ENCODE data around the gene ZNF615. TPM values are rescaled to one million over a fixed set of nuclear protein-coding genes. Genes with fewer than 3 reads are reported as not detected.
"Not testable (repeated sequence)": the region's sequence is repeated elsewhere in the genome, so short reads cannot be mapped to it uniquely, and the experiment has no call there.

ZNF615 gene
- total RNA-seq, 1 experiment from 2014 or later: 11.3 TPM

DNA sequence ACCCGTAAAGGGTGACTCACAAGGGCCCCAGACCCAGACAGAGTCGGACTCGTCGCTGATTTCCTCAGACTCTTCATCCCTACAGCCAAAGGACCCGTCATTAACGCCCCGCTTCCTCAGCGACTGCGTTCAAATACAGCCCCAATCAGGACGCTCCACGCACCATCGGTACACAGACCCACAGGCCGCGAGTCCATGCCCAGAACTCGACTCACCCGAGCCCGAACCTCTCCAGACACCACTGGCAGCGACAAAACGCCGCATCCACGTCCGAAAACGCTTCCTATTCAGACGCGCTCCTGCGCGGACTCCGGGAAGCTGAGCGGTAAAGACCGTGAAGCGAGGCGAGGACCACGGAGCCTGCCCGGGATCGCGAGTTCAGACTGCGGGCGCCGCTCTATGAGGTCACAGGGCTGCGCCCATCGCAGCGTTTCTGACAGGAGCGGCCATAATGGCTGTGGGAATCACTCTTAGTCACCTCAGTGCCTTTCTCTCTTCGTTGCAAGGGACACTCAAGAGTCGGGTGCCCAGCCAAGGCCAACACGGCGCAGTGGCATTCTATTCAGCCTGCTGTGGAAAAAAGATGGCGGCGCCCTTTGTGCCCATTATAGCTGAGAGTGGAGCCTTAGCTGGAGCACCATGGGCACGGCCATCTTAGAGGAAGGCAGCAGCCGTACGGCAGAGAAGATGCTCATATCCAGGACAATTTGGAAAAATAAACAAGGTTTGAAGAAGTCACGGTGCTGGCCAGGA, 20.2 kb upstream of the ZNF615 start, which contains the start of gene ZNF614:
TSS of gene ZNF614 (minus strand) at position 353 of the 753 bp plus-strand sequence. CDS start 2,634 bp downstream, outside the sequence.
- TF ChIP-seq, protein P1, sequence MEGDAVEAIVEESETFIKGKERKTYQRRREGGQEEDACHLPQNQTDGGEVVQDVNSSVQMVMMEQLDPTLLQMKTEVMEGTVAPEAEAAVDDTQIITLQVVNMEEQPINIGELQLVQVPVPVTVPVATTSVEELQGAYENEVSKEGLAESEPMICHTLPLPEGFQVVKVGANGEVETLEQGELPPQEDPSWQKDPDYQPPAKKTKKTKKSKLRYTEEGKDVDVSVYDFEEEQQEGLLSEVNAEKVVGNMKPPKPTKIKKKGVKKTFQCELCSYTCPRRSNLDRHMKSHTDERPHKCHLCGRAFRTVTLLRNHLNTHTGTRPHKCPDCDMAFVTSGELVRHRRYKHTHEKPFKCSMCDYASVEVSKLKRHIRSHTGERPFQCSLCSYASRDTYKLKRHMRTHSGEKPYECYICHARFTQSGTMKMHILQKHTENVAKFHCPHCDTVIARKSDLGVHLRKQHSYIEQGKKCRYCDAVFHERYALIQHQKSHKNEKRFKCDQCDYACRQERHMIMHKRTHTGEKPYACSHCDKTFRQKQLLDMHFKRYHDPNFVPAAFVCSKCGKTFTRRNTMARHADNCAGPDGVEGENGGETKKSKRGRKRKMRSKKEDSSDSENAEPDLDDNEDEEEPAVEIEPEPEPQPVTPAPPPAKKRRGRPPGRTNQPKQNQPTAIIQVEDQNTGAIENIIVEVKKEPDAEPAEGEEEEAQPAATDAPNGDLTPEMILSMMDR (conservative IDR thresholded peaks at IDR 0.05): no peak
- peak within 1 kb of the TSS; percentile 97 to 99 (median 99) for H3K27ac Mint-ChIP-seq
- peaks cover 5% of the 10 kb centered on the region for H3K9me3 ChIP-seq (ENCODE audit: control insufficient read depth, low read depth, low read length)

DNA sequence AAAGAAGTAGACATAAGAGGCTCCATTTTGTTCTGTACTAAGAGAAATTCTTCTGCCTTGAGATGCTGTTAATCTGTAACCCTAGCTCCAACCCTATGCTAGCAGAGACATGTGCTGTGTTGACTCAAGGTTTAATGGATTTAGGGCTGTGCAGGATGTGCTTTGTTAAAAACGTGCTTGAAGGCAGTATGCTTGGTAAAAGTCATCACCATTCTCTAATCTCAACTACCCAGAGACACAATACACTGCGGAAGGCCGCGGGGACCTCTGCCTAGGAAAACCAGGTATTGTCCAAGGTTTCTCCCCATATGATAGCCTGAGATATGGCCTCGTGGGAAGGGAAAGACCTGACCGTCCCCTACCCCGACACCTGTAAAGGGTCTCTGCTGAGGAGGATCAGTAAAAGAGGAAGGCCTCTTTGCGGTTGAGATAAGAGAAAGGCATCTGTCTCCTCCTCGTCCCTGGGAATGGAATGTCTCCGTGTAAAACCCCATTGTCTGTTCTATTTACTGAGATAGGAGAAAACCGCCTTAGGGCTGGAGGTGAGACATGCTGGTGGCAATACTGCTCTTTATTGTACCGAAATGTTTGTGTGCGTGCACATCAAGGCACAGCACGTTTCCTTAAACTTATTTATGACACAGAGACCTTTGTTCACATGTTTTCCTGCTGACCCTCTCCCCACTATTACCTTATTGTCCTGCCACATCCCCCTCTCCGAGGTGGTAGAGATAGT, 18.4 kb upstream of the ZNF615 start:
- H2BK120ac ChIP-seq (ENCODE audit: low read depth, low read length, poor library complexity, severe bottlenecking); H4K20me1 ChIP-seq (ENCODE audit: control insufficient read depth, insufficient read depth, insufficient read length); H3K4me2 ChIP-seq (ENCODE audit: insufficient read depth, insufficient read length, low read length); H3K27me3 Mint-ChIP-seq (ENCODE audit: low read depth); H3K79me2 ChIP-seq (ENCODE audit: insufficient read depth, low read length); H3K4ac ChIP-seq (ENCODE audit: low read depth, low read length); H2BK20ac ChIP-seq (ENCODE audit: low read depth, low read length, poor library complexity, severe bottlenecking); H2BK15ac ChIP-seq (ENCODE audit: low read depth, low read length); H4K91ac ChIP-seq (ENCODE audit: insufficient read length, low read depth, low read length); H2AFZ ChIP-seq (ENCODE audit: low read length); H3T11ph ChIP-seq (ENCODE audit: low read length); DNase-seq; H3K27ac ChIP-seq (ENCODE audit: insufficient read length, low read depth, low read length); H4K5ac ChIP-seq (ENCODE audit: insufficient read length, low read depth, low read length); H3K56ac ChIP-seq (ENCODE audit: insufficient read length, low read depth, low read length); H3K79me1 ChIP-seq (ENCODE audit: insufficient read depth, low read depth, low read length, poor library complexity, severe bottlenecking); H2BK12ac ChIP-seq (ENCODE audit: insufficient read length, low read depth, low read length); H3K4me1 ChIP-seq (ENCODE audit: insufficient read depth, low read length); H3K14ac ChIP-seq (ENCODE audit: insufficient read depth, low read length); H4K8ac ChIP-seq (replicated peaks; ENCODE audit: insufficient read length, low read depth, low read length); H2AK5ac ChIP-seq (ENCODE audit: insufficient read length, low read length); H3K18ac ChIP-seq (ENCODE audit: insufficient read length, low read depth, low read length); H2BK5ac ChIP-seq (ENCODE audit: insufficient read length, low read length); H3K23ac ChIP-seq (ENCODE audit: insufficient read length, low read depth, low read length); H3K9ac ChIP-seq (ENCODE audit: extremely low read depth, insufficient read length, low read length); H3K23me2 ChIP-seq (ENCODE audit: insufficient read length, low read depth, low read length, poor library complexity, severe bottlenecking); H3K27me3 ChIP-seq (ENCODE audit: insufficient read depth, low read length); H3K9me3 ChIP-seq (ENCODE audit: control insufficient read depth, low read depth, low read length): not testable (repeated sequence)
- WGBS (ENCODE audit: extremely low coverage, insufficient read length, low lambda C conversion rate): no CpG with 5 or more reads among the region's 15 CpGs
- Mint-ChIP-seq H3K4me1 (peaks cover 15% of the 10 kb centered on the region in 2 experiments), H3K27ac (peak overlapping the region in 1 of 3 experiments; percentile 59; a peak in 2 of 7 replicates), H3K4me3 (peak overlapping the region; percentile 98 to 99; a peak in 4 of 5 replicates), H3K36me3 (ENCODE audit: insufficient read depth in 1 of 3, low read depth in 3 of 3) (peaks cover 57 to 73% (median 60%) of the 10 kb centered on the region in 3 experiments), H3K9me3 (peaks cover 17 to 41% of the 10 kb centered on the region in 2 experiments; a peak in 4 of 5 replicates)

More for the DNA sequence above, 20.2 kb upstream of the ZNF615 start, which contains the start of gene ZNF614:
- peaks cover 25 to 50% of the 10 kb centered on the region in 2 experiments for H3K9me3 Mint-ChIP-seq
- Histone ChIP-seq H2BK5ac (ENCODE audit: insufficient read length, low read length) (peak within 1 kb of the TSS; percentile 4), H3T11ph (ENCODE audit: low read length) (no peak within 1 kb of the TSS), H3K4ac (ENCODE audit: low read depth, low read length) (no peak within 1 kb of the TSS), H3K79me2 (ENCODE audit: insufficient read depth, low read length) (peaks cover 5% of the 10 kb centered on the region; the same call in 1 of the 2 replicates), H3K27ac (ENCODE audit: insufficient read length, low read depth, low read length) (peak within 1 kb of the TSS; percentile 37), H3K4me1 (ENCODE audit: insufficient read depth, low read length) (no peaks in the 10 kb centered on the region), H3K23ac (ENCODE audit: insufficient read length, low read depth, low read length) (no peak within 1 kb of the TSS), H2AK5ac (ENCODE audit: insufficient read length, low read length) (no peak within 1 kb of the TSS), H2BK12ac (ENCODE audit: insufficient read length, low read depth, low read length) (no peak within 1 kb of the TSS), H3K79me1 (ENCODE audit: insufficient read depth, low read depth, low read length, poor library complexity, severe bottlenecking) (no peaks in the 10 kb centered on the region), H4K91ac (ENCODE audit: insufficient read length, low read depth, low read length) (no peak within 1 kb of the TSS), H3K4me2 (ENCODE audit: insufficient read depth, insufficient read length, low read length) (peak within 1 kb of the TSS; percentile 57), H4K8ac (replicated peaks; ENCODE audit: insufficient read length, low read depth, low read length) (no peak within 1 kb of the TSS), H2BK15ac (ENCODE audit: low read depth, low read length) (no peak within 1 kb of the TSS), H3K56ac (ENCODE audit: insufficient read length, low read depth, low read length) (no peak within 1 kb of the TSS), H3K14ac (ENCODE audit: insufficient read depth, low read length) (peak within 1 kb of the TSS; percentile 83), H2BK120ac (ENCODE audit: low read depth, low read length, poor library complexity, severe bottlenecking) (no peak within 1 kb of the TSS), H3K23me2 (ENCODE audit: insufficient read length, low read depth, low read length, poor library complexity, severe bottlenecking) (no peaks in the 10 kb centered on the region), H2AFZ (ENCODE audit: low read length) (peak within 1 kb of the TSS; percentile 76), H3K9ac (ENCODE audit: extremely low read depth, insufficient read length, low read length) (peak within 1 kb of the TSS; percentile 95), H4K20me1 (ENCODE audit: control insufficient read depth, insufficient read depth, insufficient read length) (no peaks in the 10 kb centered on the region), H3K27me3 (ENCODE audit: insufficient read depth, low read length) (no peaks in the 10 kb centered on the region), H4K5ac (ENCODE audit: insufficient read length, low read depth, low read length) (no peak within 1 kb of the TSS), H2BK20ac (ENCODE audit: low read depth, low read length, poor library complexity, severe bottlenecking) (no peak within 1 kb of the TSS), H3K18ac (ENCODE audit: insufficient read length, low read depth, low read length) (peak within 1 kb of the TSS; percentile 85)
- WGBS (ENCODE audit: extremely low coverage, insufficient read length, low lambda C conversion rate): no CpG with 5 or more reads among the region's 53 CpGs
- peaks cover 51 to 76% (median 53%) of the 10 kb centered on the region in 3 experiments for H3K36me3 Mint-ChIP-seq (ENCODE audit: insufficient read depth in 1 of 3, low read depth in 3 of 3)
- peak within 1 kb of the TSS; percentile 98 to 99 for H3K4me3 Mint-ChIP-seq
- H3K27me3 Mint-ChIP-seq (ENCODE audit: low read depth): peaks cover 4% of the 10 kb centered on the region; the same call in 1 of the 2 replicates
- peaks cover 15% of the 10 kb centered on the region in 2 experiments for H3K4me1 Mint-ChIP-seq
- DNase-seq: peak; percentile 86

Measured in H9 (cell line).